Left lung (tissue), 10 donors: ENCODE data around the gene TRPM2. TPM values are rescaled to one million over a fixed set of nuclear protein-coding genes. Genes with fewer than 3 reads are reported as not detected.
A peak's percentile ranks its signal among the peaks of the same experiment; 100 is the strongest.

Experiments
- ATAC-seq: fragments of 200-7000 bp; cut with Tn5 transposase; one replicate; pipeline ENCODE4 v1.9.1; 2020; ENCODE audit warnings: moderate library complexity
- DNase-seq, 4 donors: peaks; one replicate each; pipeline ENCODE4 v3.0.0-alpha.2; 2013 to 2020
- H3K27ac ChIP-seq, 2 donors: fragments of 200-600 bp; sonication (generic) in 1 of 2; one replicate each; pipeline versions ENCODE4 v1.5.0 to v1.8.0; 2020 to 2021
- H3K27me3 ChIP-seq, 2 donors: fragments of 200-600 bp; sonication (generic) in 1 of 2; one replicate each; pipeline versions ENCODE4 v1.5.0 to v1.8.0; 2020 to 2021
- H3K36me3 ChIP-seq, 2 donors: fragments of 200-600 bp; sonication (generic) in 1 of 2; one replicate each; pipeline versions ENCODE4 v1.5.0 to v1.8.0; 2020 to 2021
- H3K4me1 ChIP-seq, 2 donors: fragments of 200-600 bp; one replicate each; pipeline ENCODE4 v1.8.0; 2021
- H3K4me3 ChIP-seq, 2 donors: fragments of 200-600 bp; sonication (generic) in 1 of 2; one replicate each; pipeline versions ENCODE4 v1.5.0 to v1.8.0; 2020 to 2021; ENCODE audit warnings: mild to moderate bottlenecking in 1 of 2
- H3K9me3 ChIP-seq, 2 donors: fragments of 200-600 bp; sonication (generic) in 1 of 2; one replicate each; pipeline versions ENCODE4 v1.5.0 to v1.8.0; 2020 to 2021
- intact Hi-C, 2 donors: fragments of 100-400 bp; cut with DNase I; formaldehyde crosslinking; loops; one replicate each; pipeline versions ENCODE4 v1.11.2 to v1.14.2; 2022
- polyA plus RNA-seq, 6 donors: library from polyadenylated mRNA; unstranded; fragments of 120-200 nt; gene quantifications; one replicate each; pipeline ENCODE4 v1.2.1, GENCODE V29; 2013; ENCODE audit not compliant: insufficient read length in 6 of 6
- total RNA-seq, 2 donors: library from RNA; stranded (reverse); fragmentation: NEBNext Ultra II Directional; extraction: Animal tissue kit (Norgen Biotek cat#: 25700); gene quantifications; one replicate each; pipeline ENCODE4 v1.2.1, GENCODE V29; 2021
- TF ChIP-seq, protein P1 (sequence below), 2 donors: fragments of 200-600 bp; sonication (generic) in 1 of 2; IDR thresholded peaks; one replicate each; pipeline versions ENCODE4 v1.5.0 to v1.8.0; 2021; ENCODE audit warnings: antibody characterized with exemption in 2 of 2
- donor health status: DM: no; HTN: yes; CAD: no.
- donor health status: DM: no; HTN: no; CAD: no.

Gene TRPM2
- total and polyA plus RNA-seq, 8 donors = 1.2 to 25.6 (median 1.6) TPM

DNA sequence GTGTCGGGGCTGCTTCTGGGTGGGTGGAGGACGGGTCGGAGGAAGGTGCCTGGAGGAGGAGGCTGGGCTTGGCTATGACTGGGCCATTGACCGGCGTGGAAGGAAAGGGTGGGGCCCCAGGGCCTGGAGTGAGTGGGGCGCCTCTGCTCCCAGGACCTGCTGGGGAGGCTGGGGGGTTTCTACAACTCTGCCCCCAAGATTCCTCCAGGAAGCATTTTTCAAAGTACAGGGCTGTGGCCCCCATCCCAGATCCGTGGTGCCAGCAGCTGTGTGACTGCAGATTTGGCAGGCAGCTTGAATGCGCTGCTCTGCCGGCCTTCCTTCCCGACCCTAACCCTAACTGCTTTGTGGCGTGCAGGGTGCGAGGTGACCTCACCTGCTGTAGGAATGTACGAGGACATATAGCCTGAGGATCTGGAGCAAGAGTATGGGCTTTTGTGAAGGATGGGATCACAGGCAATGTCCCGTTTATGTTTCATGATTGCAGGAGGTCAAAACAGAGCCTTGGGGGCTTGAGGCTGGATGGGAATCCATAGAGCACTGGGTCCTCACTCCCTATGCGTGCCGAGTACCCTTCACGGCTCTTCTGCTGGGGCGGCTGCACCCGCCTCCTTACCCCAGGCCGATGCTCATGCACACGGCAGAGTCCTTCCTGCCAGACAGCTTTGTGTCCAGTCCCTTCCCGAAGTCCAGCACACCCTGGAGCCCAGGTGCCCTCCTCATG, 24.7 kb downstream of the TRPM2 start:
- Histone ChIP-seq H3K27me3 (peaks cover 0 to 59% of the 10 kb centered on the region in 2 donors), H3K27ac (no peak overlapping the region), H3K4me1 (peaks cover 0 to 33% of the 10 kb centered on the region in 2 donors), H3K4me3 (no peak overlapping the region), H3K36me3 (peaks cover 0 to 52% of the 10 kb centered on the region in 2 donors), H3K9me3 (peaks cover 0 to 5% of the 10 kb centered on the region in 2 donors)
- no peak for ATAC-seq
- peak in 1 of 4 donors; percentile 45 for DNase-seq
- intact Hi-C loops = no loop called here
- TF ChIP-seq, protein P1, sequence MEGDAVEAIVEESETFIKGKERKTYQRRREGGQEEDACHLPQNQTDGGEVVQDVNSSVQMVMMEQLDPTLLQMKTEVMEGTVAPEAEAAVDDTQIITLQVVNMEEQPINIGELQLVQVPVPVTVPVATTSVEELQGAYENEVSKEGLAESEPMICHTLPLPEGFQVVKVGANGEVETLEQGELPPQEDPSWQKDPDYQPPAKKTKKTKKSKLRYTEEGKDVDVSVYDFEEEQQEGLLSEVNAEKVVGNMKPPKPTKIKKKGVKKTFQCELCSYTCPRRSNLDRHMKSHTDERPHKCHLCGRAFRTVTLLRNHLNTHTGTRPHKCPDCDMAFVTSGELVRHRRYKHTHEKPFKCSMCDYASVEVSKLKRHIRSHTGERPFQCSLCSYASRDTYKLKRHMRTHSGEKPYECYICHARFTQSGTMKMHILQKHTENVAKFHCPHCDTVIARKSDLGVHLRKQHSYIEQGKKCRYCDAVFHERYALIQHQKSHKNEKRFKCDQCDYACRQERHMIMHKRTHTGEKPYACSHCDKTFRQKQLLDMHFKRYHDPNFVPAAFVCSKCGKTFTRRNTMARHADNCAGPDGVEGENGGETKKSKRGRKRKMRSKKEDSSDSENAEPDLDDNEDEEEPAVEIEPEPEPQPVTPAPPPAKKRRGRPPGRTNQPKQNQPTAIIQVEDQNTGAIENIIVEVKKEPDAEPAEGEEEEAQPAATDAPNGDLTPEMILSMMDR (IDR thresholded peaks at IDR 0.05) = no peak

DNA sequence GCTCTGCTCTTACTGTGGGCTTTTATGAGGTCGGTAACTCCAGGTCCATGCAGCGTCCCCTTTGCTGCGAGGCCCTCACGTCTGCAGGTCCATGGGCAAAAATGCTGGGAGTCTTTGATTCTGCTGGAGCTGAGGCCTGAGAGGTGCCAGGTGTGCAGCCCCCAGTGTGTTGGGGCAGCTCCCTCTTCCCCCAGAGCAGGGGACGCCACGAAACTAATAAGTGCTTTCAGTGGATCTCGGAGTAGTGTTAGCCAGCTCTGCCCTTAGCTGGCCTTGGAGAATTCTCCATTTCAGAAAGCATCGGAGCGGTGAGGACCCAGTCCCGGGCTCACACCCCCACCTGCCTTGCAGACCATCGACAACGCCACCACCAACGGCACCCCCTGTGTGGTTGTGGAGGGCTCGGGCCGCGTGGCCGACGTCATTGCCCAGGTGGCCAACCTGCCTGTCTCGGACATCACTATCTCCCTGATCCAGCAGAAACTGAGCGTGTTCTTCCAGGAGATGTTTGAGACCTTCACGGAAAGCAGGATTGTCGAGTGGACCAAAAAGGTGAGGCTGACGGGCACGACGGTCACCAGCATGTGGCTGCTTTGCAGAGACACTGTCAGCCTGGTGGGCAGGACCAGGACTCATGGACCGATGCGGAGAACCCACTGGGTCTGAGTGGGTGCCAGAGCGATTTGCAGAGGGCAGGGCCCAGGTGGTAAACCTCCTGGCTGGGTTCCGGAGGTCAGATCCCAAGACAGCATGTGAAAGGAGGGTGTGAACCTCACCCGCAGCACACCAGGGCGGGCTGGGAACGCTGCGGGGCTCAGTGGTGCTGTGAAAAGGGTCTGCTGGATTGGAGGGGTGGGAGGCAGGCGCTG, 25.5 kb downstream of the TRPM2 start:
- TF ChIP-seq, protein P1 (IDR thresholded peaks at IDR 0.05) = no peak
- DNase-seq = peak in 1 of 4 donors; percentile 65
- no peak for ATAC-seq
- H3K9me3 ChIP-seq = peaks cover 0 to 13% of the 10 kb centered on the region in 2 donors
- intact Hi-C loops = no loop called here
- H3K36me3 ChIP-seq = peaks cover 0 to 60% of the 10 kb centered on the region in 2 donors
- no peak overlapping the region for H3K4me3 ChIP-seq
- H3K27ac ChIP-seq = no peak overlapping the region
- peaks cover 0 to 25% of the 10 kb centered on the region in 2 donors for H3K4me1 ChIP-seq
- H3K27me3 ChIP-seq = peaks cover 0 to 59% of the 10 kb centered on the region in 2 donors

DNA sequence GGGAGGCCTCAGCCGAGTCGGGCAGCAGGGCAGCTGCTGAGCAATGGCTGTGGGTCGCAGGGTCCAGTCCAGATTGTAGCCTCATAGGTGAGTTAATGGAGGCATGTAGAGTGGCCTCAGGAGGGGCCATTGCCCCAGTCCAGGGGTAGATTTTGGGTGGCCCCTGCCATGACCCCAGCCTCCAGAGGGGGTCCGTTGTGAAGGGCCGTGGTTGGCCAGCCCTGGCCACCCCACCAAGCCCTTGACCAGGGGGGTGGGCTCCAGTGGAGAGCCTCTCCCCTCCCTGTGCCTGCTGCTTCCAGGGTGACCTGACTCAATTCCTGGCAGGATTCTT, 26.1 kb downstream of the TRPM2 start:
- H3K27ac ChIP-seq = no peak overlapping the region
- H3K9me3 ChIP-seq = peaks cover 0 to 19% of the 10 kb centered on the region in 2 donors

DNA sequence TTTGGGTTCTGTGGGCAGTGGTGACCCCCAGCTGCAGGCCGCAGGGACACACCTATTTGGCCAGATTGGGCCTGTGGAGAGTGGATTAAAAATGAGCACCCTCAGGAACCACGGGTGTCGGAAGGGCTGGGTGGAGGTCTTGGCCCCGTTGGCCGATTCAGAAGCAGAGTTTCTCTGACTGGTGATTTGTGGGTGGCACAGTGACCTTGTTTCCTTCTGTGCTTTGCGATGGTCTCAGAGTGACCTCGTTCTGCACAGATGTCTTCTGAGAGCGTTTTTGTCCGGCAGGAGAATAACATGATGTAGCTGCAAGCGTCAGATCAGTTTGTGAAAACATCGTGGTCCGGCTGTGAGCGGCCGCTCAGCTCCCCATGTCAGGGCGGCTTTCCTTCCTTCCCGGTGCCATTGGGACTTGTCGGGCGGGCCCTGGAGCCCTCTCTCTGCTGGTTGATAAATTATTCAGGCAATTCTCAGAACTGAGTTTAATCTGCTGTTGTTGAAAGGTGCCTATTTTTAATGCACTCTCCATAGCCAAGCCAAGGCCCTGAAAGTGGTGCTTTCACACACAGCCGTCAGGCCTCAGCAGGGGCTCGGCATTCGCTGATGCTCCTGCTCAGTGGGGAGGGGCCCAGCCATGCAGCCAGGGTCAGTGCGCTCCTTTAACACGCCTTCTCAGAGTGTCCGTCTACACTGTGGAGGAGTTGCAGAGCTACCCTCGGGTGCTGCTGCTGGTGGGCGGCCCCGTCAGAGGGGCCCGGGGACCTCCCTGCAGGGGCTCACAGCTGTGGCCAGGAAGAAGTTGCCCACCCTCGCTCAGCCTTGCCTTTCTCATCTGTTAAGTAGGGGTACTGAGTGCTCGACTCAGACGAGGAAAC, 26.8 kb downstream of the TRPM2 start:
- H3K4me3 ChIP-seq = no peak overlapping the region
- ATAC-seq (no peak), DNase-seq (peak in 1 of 4 donors; percentile 47)
- H3K27ac ChIP-seq = no peak overlapping the region
- peaks cover 0 to 12% of the 10 kb centered on the region in 2 donors for H3K4me1 ChIP-seq
- H3K27me3 ChIP-seq = peaks cover 0 to 57% of the 10 kb centered on the region in 2 donors
- peaks cover 0 to 26% of the 10 kb centered on the region in 2 donors for H3K9me3 ChIP-seq
- TF ChIP-seq, protein P1 (IDR thresholded peaks at IDR 0.05) = no peak
- intact Hi-C loops = no loop called here
- H3K36me3 ChIP-seq = peaks cover 0 to 70% of the 10 kb centered on the region in 2 donors

More for the DNA sequence above, 26.1 kb downstream of the TRPM2 start:
- H3K36me3 ChIP-seq = peaks cover 0 to 66% of the 10 kb centered on the region in 2 donors
- peaks cover 0 to 59% of the 10 kb centered on the region in 2 donors for H3K27me3 ChIP-seq
- ATAC-seq = no peak
- H3K4me1 ChIP-seq = peaks cover 0 to 19% of the 10 kb centered on the region in 2 donors
- intact Hi-C loops = no loop called here
- TF ChIP-seq, protein P1 (IDR thresholded peaks at IDR 0.05) = no peak
- DNase-seq = peak in 1 of 4 donors; percentile 31
- no peak overlapping the region for H3K4me3 ChIP-seq
